Spleen (tissue), 7 donors: ENCODE data around the gene SURF2.

ENCODE experiments used
- POLR2A ChIP-seq, 3 donors: fragments of 450-650 bp; IDR thresholded peaks; one replicate each; pipeline ENCODE4 v1.5.1; 2017; ENCODE audit warnings: antibody characterized with exemption in 3 of 3, mild to moderate bottlenecking in 1 of 3
- POLR2AphosphoS5 ChIP-seq, 3 donors: sonication (generic); formaldehyde crosslinking; IDR thresholded peaks; one replicate each; pipeline ENCODE4 v1.5.1; 2017; ENCODE audit warnings: antibody characterized with exemption in 3 of 3
- TF ChIP-seq, protein P1 (sequence below), 11 experiments: fragments of 200-600 bp in 7 of 11; fragments of 450-650 bp in 4 of 11; sonication (generic) in 4 of 11; IDR thresholded peaks in 8 of 11; conservative IDR thresholded peaks in 3 of 11; 1 replicate in 7 of 11; 2 replicates in 4 of 11; pipeline versions ENCODE4 v1.4.0 to v1.8.0; 2016 to 2021; ENCODE audit warnings: antibody characterized with exemption in 11 of 11, inconsistent platforms in 4 of 11, mild to moderate bottlenecking in 1 of 11
- donor health status: DM: no; HTN: no; CAD: no; lungs with moderate emphysema.
- donor health status: DM: no; HTN: no; CAD: no.
- donor health status: DM: no; HTN: no; CAD: no.

- TF ChIP-seq, protein P1, sequence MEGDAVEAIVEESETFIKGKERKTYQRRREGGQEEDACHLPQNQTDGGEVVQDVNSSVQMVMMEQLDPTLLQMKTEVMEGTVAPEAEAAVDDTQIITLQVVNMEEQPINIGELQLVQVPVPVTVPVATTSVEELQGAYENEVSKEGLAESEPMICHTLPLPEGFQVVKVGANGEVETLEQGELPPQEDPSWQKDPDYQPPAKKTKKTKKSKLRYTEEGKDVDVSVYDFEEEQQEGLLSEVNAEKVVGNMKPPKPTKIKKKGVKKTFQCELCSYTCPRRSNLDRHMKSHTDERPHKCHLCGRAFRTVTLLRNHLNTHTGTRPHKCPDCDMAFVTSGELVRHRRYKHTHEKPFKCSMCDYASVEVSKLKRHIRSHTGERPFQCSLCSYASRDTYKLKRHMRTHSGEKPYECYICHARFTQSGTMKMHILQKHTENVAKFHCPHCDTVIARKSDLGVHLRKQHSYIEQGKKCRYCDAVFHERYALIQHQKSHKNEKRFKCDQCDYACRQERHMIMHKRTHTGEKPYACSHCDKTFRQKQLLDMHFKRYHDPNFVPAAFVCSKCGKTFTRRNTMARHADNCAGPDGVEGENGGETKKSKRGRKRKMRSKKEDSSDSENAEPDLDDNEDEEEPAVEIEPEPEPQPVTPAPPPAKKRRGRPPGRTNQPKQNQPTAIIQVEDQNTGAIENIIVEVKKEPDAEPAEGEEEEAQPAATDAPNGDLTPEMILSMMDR (IDR thresholded peaks at IDR 0.05 in 8 of 11, conservative IDR thresholded peaks at IDR 0.05 in 3 of 11), result no peak
- TF ChIP-seq POLR2AphosphoS5 (IDR thresholded peaks at IDR 0.05), result peak in 2 of 3 donors; percentile 53 to 69
- TF ChIP-seq POLR2A (IDR thresholded peaks at IDR 0.05), result no peak
Measured at GRCh38 chr9:133341369-133342068, 14.8 kb upstream of the SURF2 start.
